HL-60 (cell line): ENCODE measurements around the gene CDC42BPG.

Experiments
- DNase-seq, 2 experiments: peaks; one replicate each; pipeline ENCODE4 v3.0.0-alpha.2; 2010 to 2020; ENCODE audit warnings: low read depth in 1 of 2, low spot score in 1 of 2
- H3K27ac ChIP-seq: fragments of 250-450 bp; sonication (Bioruptor Pico); replicated peaks from 2 replicates; pipeline ENCODE4 v1.5.1; 2020; ENCODE audit warnings: mild to moderate bottlenecking, moderate library complexity
- H3K27me3 ChIP-seq: fragments of 250-450 bp; sonication (Bioruptor Pico); 2 replicates; pipeline ENCODE4 v1.5.1; 2021; ENCODE audit warnings: mild to moderate bottlenecking, moderate library complexity; ENCODE audit not compliant: insufficient read depth, poor library complexity, severe bottlenecking
- H3K4me3 ChIP-seq: replicated peaks from 2 replicates; pipeline ENCODE4 v1.5.1; 2011; ENCODE audit warnings: mild to moderate bottlenecking, control low read depth, low read length; ENCODE audit not compliant: insufficient read depth
- CTCF ChIP-seq: IDR thresholded peaks from one replicate; pipeline ENCODE4 v1.5.1; 2011; ENCODE audit warnings: low read length, control low read depth, inconsistent platforms; ENCODE audit not compliant: insufficient read depth
- GABPA ChIP-seq: IDR thresholded peaks from 2 replicates; pipeline ENCODE4 v1.6.1; 2012; ENCODE audit warnings: low read depth
- POLR2AphosphoS5 ChIP-seq: IDR thresholded peaks from 2 replicates; pipeline ENCODE4 v1.6.1; 2012; ENCODE audit warnings: low read depth
- SPI1 ChIP-seq: IDR thresholded peaks from 2 replicates; pipeline ENCODE4 v1.6.1; 2012; ENCODE audit warnings: low read depth, mild to moderate bottlenecking, borderline replicate concordance
- TF ChIP-seq, protein P1 (sequence below): IDR thresholded peaks from 2 replicates; pipeline ENCODE4 v1.6.1; 2012; ENCODE audit warnings: low read depth; ENCODE audit not compliant: insufficient replicate concordance

Gene CDC42BPG

GRCh38 chr11:64858467-64859263, 14.2 kb upstream of the CDC42BPG start:
- TF ChIP-seq SPI1 (no peak), GABPA (no peak), POLR2AphosphoS5 (0 out of 2 replicates have a peak, but pooled peaks have one; percentile 41), CTCF (no peak)
- TF ChIP-seq, protein P1, sequence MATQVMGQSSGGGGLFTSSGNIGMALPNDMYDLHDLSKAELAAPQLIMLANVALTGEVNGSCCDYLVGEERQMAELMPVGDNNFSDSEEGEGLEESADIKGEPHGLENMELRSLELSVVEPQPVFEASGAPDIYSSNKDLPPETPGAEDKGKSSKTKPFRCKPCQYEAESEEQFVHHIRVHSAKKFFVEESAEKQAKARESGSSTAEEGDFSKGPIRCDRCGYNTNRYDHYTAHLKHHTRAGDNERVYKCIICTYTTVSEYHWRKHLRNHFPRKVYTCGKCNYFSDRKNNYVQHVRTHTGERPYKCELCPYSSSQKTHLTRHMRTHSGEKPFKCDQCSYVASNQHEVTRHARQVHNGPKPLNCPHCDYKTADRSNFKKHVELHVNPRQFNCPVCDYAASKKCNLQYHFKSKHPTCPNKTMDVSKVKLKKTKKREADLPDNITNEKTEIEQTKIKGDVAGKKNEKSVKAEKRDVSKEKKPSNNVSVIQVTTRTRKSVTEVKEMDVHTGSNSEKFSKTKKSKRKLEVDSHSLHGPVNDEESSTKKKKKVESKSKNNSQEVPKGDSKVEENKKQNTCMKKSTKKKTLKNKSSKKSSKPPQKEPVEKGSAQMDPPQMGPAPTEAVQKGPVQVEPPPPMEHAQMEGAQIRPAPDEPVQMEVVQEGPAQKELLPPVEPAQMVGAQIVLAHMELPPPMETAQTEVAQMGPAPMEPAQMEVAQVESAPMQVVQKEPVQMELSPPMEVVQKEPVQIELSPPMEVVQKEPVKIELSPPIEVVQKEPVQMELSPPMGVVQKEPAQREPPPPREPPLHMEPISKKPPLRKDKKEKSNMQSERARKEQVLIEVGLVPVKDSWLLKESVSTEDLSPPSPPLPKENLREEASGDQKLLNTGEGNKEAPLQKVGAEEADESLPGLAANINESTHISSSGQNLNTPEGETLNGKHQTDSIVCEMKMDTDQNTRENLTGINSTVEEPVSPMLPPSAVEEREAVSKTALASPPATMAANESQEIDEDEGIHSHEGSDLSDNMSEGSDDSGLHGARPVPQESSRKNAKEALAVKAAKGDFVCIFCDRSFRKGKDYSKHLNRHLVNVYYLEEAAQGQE = no peak
- peak in 1 of 2 experiments; percentile 84 for DNase-seq
- no peaks in the 10 kb centered on the region for H3K27me3 ChIP-seq
- no peak overlapping the region for H3K4me3 ChIP-seq
- peak overlapping the region; percentile 94 for H3K27ac ChIP-seq

- Histone ChIP-seq H3K27me3 (no peaks in the 10 kb centered on the region), H3K4me3 (no peak overlapping the region), H3K27ac (peak overlapping the region; percentile 94)
- no peak for TF ChIP-seq GABPA
- TF ChIP-seq, protein P1 = no peak
- no peak for TF ChIP-seq SPI1
- no peak for TF ChIP-seq POLR2AphosphoS5
- TF ChIP-seq CTCF = no peak
- no peak for DNase-seq
These were observed 13.0 kb upstream of the CDC42BPG start for GRCh38 chr11:64857485-64857884.

DNA sequence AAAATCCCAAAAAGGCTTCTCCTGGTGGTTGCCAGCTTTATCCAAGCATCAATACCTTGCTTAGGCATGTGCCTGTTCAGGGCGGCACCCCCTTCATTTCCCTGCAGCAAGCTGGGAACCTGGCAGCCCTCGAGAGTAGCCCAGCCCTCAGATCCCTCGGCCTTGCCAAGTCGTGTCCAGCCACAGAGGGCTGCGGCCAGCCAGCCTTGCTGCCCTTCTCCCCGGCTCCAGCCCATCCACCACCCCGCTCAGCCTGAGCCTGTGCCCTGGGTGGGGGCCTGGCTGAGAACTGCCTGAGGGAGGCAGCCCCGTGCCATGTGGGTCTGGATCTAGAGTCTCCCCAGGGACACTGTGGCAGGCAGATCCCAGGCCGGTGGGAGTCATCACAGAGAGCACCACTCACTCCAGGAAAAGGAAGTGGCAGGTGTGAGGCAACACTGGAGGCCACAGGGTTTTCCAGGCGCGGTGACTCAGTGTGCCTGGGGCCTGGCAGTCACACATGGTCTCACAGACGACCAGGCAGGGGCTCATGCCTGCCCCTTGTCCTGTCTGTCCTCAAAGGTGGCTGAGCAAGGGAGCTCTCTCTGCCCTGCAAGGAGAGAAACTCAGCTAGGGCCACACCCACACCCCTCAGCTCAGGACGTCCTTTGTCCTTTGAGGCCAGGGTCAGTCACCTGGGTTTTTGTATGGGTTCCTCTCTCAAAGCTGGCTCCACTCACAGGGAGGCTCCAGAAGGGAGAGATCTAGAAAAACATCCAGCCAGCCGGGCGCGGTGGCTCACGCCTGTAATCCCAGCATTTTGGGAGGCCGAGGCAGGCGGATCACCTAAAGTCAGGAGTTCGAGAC, 12.2 kb upstream of the CDC42BPG start:
- no peak overlapping the region for H3K4me3 ChIP-seq
- DNase-seq = peak; percentile 96 to 97
- TF ChIP-seq, protein P1 = no peak
- TF ChIP-seq SPI1 = peak; percentile 93
- TF ChIP-seq GABPA = peak; percentile 58
- no peak for TF ChIP-seq CTCF
- peak; percentile 93 for TF ChIP-seq POLR2AphosphoS5
- peak overlapping the region; percentile 94 for H3K27ac ChIP-seq
- no peaks in the 10 kb centered on the region for H3K27me3 ChIP-seq
